H1 (cell line): ENCODE results near the gene ESPNL. TPM values are rescaled to one million over a fixed set of nuclear protein-coding genes. Genes with fewer than 3 reads are reported as not detected.

ENCODE experiments used
- CEBPB ChIP-seq: IDR thresholded peaks from 2 replicates; pipeline ENCODE4 v1.6.1; 2012; ENCODE audit warnings: low read depth, low read length
- EGR1 ChIP-seq: IDR thresholded peaks from 2 replicates; pipeline ENCODE4 v1.6.1; 2011; ENCODE audit warnings: low read depth, low read length, borderline replicate concordance
- FOSL1 ChIP-seq: IDR thresholded peaks from 2 replicates; pipeline ENCODE4 v1.6.1; 2011; ENCODE audit warnings: mild to moderate bottlenecking, low read depth, low read length, moderate library complexity; ENCODE audit not compliant: insufficient read depth
- JUND ChIP-seq: IDR thresholded peaks from 2 replicates; pipeline ENCODE4 v1.6.1; 2011; ENCODE audit warnings: mild to moderate bottlenecking, improper control_type of control experiment, low read length
- RAD21 ChIP-seq, 2 experiments: IDR thresholded peaks in 1 of 2; conservative IDR thresholded peaks in 1 of 2; 2 replicates each; pipeline ENCODE4 v1.6.1; 2011; ENCODE audit warnings: low read depth in 2 of 2, low read length in 2 of 2, improper control_type of control experiment in 1 of 2, inconsistent platforms in 1 of 2, mild to moderate bottlenecking in 1 of 2, moderate library complexity in 1 of 2
- polyA plus RNA-seq, 7 experiments: library from polyadenylated mRNA; depleted of rRNA in 3 of 7; stranded (reverse) in 5 of 7; unstranded in 2 of 7; fragments of >200 nt in 5 of 7; fragments of 200-250 nt in 2 of 7; gene quantifications; 1 replicate in 5 of 7; 2 replicates in 1 of 7; 4 replicates in 1 of 7; pipeline versions ENCODE4 v1.2.1 to v1.2.3, GENCODE V29; 2011 to 2013; ENCODE audit warnings: missing spikeins in 2 of 7, mixed read lengths in 2 of 7
- total RNA-seq: library from RNA; stranded (reverse); fragmentation: NEBNext Ultra II Directional; extraction: Animal tissue kit (Norgen Biotek cat#: 25700); gene quantifications from 2 replicates; pipeline ENCODE4 v1.2.1, GENCODE V29; 2021
- TF ChIP-seq, protein P1 (sequence below): fragments of 300-600 bp; sonication (generic); IDR thresholded peaks from 2 replicates; pipeline ENCODE4 v1.7.1; 2012; ENCODE audit warnings: low read length, moderate library complexity, mild to moderate bottlenecking, inconsistent platforms; ENCODE audit not compliant: insufficient replicate concordance
- TF ChIP-seq, protein P2 (sequence below): IDR thresholded peaks from 2 replicates; pipeline ENCODE4 v1.6.1; 2011; ENCODE audit warnings: low read depth, mild to moderate bottlenecking, low read length; ENCODE audit not compliant: insufficient read depth

ESPNL gene
- total and polyA plus RNA-seq, 2 of the 8 experiments (the other 6 are each of a cell fraction or from before 2014, with no cell fraction given) = 0.68 to 1.3 TPM

- no peak for TF ChIP-seq CEBPB
- TF ChIP-seq, protein P1, sequence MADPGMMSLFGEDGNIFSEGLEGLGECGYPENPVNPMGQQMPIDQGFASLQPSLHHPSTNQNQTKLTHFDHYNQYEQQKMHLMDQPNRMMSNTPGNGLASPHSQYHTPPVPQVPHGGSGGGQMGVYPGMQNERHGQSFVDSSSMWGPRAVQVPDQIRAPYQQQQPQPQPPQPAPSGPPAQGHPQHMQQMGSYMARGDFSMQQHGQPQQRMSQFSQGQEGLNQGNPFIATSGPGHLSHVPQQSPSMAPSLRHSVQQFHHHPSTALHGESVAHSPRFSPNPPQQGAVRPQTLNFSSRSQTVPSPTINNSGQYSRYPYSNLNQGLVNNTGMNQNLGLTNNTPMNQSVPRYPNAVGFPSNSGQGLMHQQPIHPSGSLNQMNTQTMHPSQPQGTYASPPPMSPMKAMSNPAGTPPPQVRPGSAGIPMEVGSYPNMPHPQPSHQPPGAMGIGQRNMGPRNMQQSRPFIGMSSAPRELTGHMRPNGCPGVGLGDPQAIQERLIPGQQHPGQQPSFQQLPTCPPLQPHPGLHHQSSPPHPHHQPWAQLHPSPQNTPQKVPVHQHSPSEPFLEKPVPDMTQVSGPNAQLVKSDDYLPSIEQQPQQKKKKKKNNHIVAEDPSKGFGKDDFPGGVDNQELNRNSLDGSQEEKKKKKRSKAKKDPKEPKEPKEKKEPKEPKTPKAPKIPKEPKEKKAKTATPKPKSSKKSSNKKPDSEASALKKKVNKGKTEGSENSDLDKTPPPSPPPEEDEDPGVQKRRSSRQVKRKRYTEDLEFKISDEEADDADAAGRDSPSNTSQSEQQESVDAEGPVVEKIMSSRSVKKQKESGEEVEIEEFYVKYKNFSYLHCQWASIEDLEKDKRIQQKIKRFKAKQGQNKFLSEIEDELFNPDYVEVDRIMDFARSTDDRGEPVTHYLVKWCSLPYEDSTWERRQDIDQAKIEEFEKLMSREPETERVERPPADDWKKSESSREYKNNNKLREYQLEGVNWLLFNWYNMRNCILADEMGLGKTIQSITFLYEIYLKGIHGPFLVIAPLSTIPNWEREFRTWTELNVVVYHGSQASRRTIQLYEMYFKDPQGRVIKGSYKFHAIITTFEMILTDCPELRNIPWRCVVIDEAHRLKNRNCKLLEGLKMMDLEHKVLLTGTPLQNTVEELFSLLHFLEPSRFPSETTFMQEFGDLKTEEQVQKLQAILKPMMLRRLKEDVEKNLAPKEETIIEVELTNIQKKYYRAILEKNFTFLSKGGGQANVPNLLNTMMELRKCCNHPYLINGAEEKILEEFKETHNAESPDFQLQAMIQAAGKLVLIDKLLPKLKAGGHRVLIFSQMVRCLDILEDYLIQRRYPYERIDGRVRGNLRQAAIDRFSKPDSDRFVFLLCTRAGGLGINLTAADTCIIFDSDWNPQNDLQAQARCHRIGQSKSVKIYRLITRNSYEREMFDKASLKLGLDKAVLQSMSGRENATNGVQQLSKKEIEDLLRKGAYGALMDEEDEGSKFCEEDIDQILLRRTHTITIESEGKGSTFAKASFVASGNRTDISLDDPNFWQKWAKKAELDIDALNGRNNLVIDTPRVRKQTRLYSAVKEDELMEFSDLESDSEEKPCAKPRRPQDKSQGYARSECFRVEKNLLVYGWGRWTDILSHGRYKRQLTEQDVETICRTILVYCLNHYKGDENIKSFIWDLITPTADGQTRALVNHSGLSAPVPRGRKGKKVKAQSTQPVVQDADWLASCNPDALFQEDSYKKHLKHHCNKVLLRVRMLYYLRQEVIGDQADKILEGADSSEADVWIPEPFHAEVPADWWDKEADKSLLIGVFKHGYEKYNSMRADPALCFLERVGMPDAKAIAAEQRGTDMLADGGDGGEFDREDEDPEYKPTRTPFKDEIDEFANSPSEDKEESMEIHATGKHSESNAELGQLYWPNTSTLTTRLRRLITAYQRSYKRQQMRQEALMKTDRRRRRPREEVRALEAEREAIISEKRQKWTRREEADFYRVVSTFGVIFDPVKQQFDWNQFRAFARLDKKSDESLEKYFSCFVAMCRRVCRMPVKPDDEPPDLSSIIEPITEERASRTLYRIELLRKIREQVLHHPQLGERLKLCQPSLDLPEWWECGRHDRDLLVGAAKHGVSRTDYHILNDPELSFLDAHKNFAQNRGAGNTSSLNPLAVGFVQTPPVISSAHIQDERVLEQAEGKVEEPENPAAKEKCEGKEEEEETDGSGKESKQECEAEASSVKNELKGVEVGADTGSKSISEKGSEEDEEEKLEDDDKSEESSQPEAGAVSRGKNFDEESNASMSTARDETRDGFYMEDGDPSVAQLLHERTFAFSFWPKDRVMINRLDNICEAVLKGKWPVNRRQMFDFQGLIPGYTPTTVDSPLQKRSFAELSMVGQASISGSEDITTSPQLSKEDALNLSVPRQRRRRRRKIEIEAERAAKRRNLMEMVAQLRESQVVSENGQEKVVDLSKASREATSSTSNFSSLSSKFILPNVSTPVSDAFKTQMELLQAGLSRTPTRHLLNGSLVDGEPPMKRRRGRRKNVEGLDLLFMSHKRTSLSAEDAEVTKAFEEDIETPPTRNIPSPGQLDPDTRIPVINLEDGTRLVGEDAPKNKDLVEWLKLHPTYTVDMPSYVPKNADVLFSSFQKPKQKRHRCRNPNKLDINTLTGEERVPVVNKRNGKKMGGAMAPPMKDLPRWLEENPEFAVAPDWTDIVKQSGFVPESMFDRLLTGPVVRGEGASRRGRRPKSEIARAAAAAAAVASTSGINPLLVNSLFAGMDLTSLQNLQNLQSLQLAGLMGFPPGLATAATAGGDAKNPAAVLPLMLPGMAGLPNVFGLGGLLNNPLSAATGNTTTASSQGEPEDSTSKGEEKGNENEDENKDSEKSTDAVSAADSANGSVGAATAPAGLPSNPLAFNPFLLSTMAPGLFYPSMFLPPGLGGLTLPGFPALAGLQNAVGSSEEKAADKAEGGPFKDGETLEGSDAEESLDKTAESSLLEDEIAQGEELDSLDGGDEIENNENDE = no peak
- no peak for TF ChIP-seq FOSL1
- TF ChIP-seq RAD21 (IDR thresholded peaks at IDR 0.05 in 1 of 2, conservative IDR thresholded peaks at IDR 0.05 in 1 of 2; ENCODE audit: low read depth in 2 of 2, low read length in 2 of 2) = no peak
- TF ChIP-seq, protein P2, sequence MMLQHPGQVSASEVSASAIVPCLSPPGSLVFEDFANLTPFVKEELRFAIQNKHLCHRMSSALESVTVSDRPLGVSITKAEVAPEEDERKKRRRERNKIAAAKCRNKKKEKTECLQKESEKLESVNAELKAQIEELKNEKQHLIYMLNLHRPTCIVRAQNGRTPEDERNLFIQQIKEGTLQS = no peak
- no peak for TF ChIP-seq JUND
- no peak for TF ChIP-seq EGR1
Observed at GRCh38 chr2:238130696-238131628, 30.8 kb downstream of the ESPNL start (continued).
